OCI-LY7 (cell line): ENCODE results near the gene NCKAP5. TPM values are rescaled to one million over a fixed set of nuclear protein-coding genes. Genes with fewer than 3 reads are reported as not detected.

Experiments used
- BruUV-seq: library from RNA; stranded (reverse); fragments of 400-500 nt; replicated peaks from 2 replicates; lab custom pipeline; 2021; lab: Mats Ljungman, UMichigan
- CTCF ChIA-PET: fragments of 300-600 bp; sonication (Branson Sonifier 250); formaldehyde crosslinking; loops from one replicate; lab custom pipeline; 2022; ENCODE audit warnings: antibody characterized with exemption; ENCODE audit not compliant: unreplicated experiment; lab: Charles Lee
- POLR2A ChIA-PET: fragments of 300-600 bp; sonication (Branson Sonifier 250); formaldehyde crosslinking; loops from one replicate; lab custom pipeline; 2022; ENCODE audit warnings: antibody characterized with exemption; lab: Charles Lee
- DNase-seq: peaks from one replicate; pipeline ENCODE4 v3.0.0-alpha.2; 2015; ENCODE audit warnings: low spot score
- H2AFZ ChIP-seq: fragments of 200-600 bp; sonication (generic), shearing (Covaris generic); 2 replicates; pipeline ENCODE4 v1.6.1; 2014; ENCODE audit warnings: mild to moderate bottlenecking, antibody characterized with exemption, low read length, moderate library complexity
- H3K27ac ChIP-seq: fragments of 200-600 bp; sonication (generic); 2 replicates; pipeline ENCODE4 v1.5.1; 2014; ENCODE audit warnings: mixed run types, low read depth, mild to moderate bottlenecking, moderate library complexity, low read length, inconsistent platforms; ENCODE audit not compliant: poor library complexity, severe bottlenecking
- H3K36me3 ChIP-seq: fragments of 200-600 bp; sonication (generic); 2 replicates; pipeline ENCODE4 v1.6.1; 2014; ENCODE audit warnings: mild to moderate bottlenecking, antibody characterized with exemption, low read length, moderate library complexity, mixed read lengths; ENCODE audit not compliant: insufficient read depth
- H3K4me1 ChIP-seq: fragments of 200-600 bp; sonication (generic); 2 replicates; pipeline ENCODE4 v1.5.1; 2014; ENCODE audit warnings: mild to moderate bottlenecking, low read length; ENCODE audit not compliant: insufficient read depth, poor library complexity, severe bottlenecking
- H3K4me2 ChIP-seq: fragments of 200-600 bp; sonication (generic); 2 replicates; pipeline ENCODE4 v1.6.1; 2014; ENCODE audit warnings: mild to moderate bottlenecking, low read length
- H3K4me3 ChIP-seq: fragments of 200-600 bp; sonication (generic); 2 replicates; pipeline ENCODE4 v1.5.1; 2014; ENCODE audit warnings: mild to moderate bottlenecking, low read depth, low read length; ENCODE audit not compliant: poor library complexity, severe bottlenecking
- H3K79me2 ChIP-seq: fragments of 200-600 bp; sonication (generic); 2 replicates; pipeline ENCODE4 v1.6.1; 2016; ENCODE audit warnings: low read depth, mild to moderate bottlenecking, low read length, moderate library complexity, mixed read lengths; ENCODE audit not compliant: insufficient read depth
- H3K9me2 ChIP-seq: fragments of 200-600 bp; sonication (generic); 2 replicates; pipeline ENCODE4 v1.6.1; 2016; ENCODE audit warnings: mild to moderate bottlenecking, low read length, mixed read lengths; ENCODE audit not compliant: insufficient read depth
- H3K9me3 ChIP-seq: fragments of 200-600 bp; sonication (generic); 2 replicates; pipeline ENCODE4 v1.6.1; 2014; ENCODE audit warnings: mild to moderate bottlenecking, mixed run types, low read length, mixed read lengths
- H4K20me1 ChIP-seq: fragments of 200-600 bp; sonication (generic); 2 replicates; pipeline ENCODE4 v1.6.1; 2014; ENCODE audit warnings: mild to moderate bottlenecking, antibody characterized with exemption, low read length, moderate library complexity, mixed read lengths; ENCODE audit not compliant: insufficient read depth
- CTCF ChIP-seq: fragments of 200-600 bp; sonication (generic); conservative IDR thresholded peaks from 2 replicates; pipeline ENCODE4 v1.5.1; 2014; ENCODE audit warnings: mild to moderate bottlenecking, antibody characterized with exemption, low read length, moderate library complexity, mixed read lengths
- EZH2phosphoT487 ChIP-seq: fragments of 200-600 bp; sonication (generic); IDR thresholded peaks from 2 replicates; pipeline ENCODE4 v1.6.1; 2018; ENCODE audit warnings: low read depth, borderline replicate concordance, mild to moderate bottlenecking, mixed run types, antibody characterized with exemption, low read length, moderate library complexity, mixed read lengths
- intact Hi-C: fragments of 100-400 bp; cut with micrococcal nuclease; formaldehyde crosslinking; loops from one replicate; pipeline ENCODE4 v1.10.0; 2022; ENCODE audit not compliant: unreplicated experiment
- total RNA-seq, 2 experiments: library from RNA; depleted of rRNA in 1 of 2; stranded (reverse); fragments of >200 nt in 1 of 2; shearing (Covaris generic) in 1 of 2; gene quantifications; 2 replicates each; pipeline ENCODE4 v1.2.3, GENCODE V29; 2014 to 2022

Gene NCKAP5
- total RNA-seq, 2 experiments from 2014 or later: not detected

DNA sequence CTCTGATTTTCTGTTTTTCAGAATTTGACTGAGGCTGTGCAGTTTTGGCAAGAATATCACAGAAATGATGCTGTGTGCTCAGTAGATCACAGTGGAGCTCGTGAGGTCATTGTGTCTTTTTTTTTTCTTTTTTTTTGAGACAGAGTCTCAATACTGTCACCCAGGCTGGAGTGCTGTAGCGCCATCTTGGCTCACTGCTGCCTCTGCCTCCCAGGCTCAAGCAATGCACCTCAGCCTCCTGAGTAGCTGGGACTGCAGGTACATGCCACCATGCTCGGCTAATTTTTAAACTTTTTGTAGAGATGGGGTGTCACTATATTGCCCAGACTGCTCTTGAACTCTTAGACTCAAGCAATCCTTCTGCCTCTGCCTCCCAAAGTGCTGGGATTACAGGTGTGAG lies 203.6 kb downstream of the NCKAP5 start:
- BruUV-seq: no TSS peak
- Histone ChIP-seq H2AFZ (no peak overlapping the region), H4K20me1 (no peaks in the 10 kb centered on the region), H3K9me2 (no peaks in the 10 kb centered on the region), H3K79me2 (no peaks in the 10 kb centered on the region), H3K4me1 (no peaks in the 10 kb centered on the region), H3K9me3 (no peaks in the 10 kb centered on the region), H3K4me2 (no peak overlapping the region), H3K36me3 (no peaks in the 10 kb centered on the region), H3K27ac (no peak overlapping the region), H3K4me3 (no peak overlapping the region)
- no peak for DNase-seq
- POLR2A ChIA-PET: no interaction called here
- CTCF ChIA-PET: no interaction called here
- TF ChIP-seq EZH2phosphoT487 (no peak), CTCF (no peak)
- intact Hi-C loops: no loop called here

GRCh38 chr2:133363884-133364283 lies 204.4 kb downstream of the NCKAP5 start:
- H4K20me1 ChIP-seq: no peaks in the 10 kb centered on the region
- H3K27ac ChIP-seq: no peak overlapping the region
- BruUV-seq: no TSS peak
- no peaks in the 10 kb centered on the region for H3K79me2 ChIP-seq
- no peaks in the 10 kb centered on the region for H3K36me3 ChIP-seq
- no peaks in the 10 kb centered on the region for H3K9me2 ChIP-seq
- TF ChIP-seq EZH2phosphoT487: no peak
- TF ChIP-seq CTCF: no peak
- no peak for DNase-seq
- POLR2A ChIA-PET: interaction anchor here (0.9 kb wide), 1 partner anchor 306 kb away, joined by 3 read pairs; no protein-coding TSS in a partner anchor
- H3K9me3 ChIP-seq: no peaks in the 10 kb centered on the region
- H3K4me3 ChIP-seq: no peak overlapping the region
- H3K4me1 ChIP-seq: no peaks in the 10 kb centered on the region
- CTCF ChIA-PET: no interaction called here
- intact Hi-C loops: no loop called here
- no peak overlapping the region for H3K4me2 ChIP-seq
- no peak overlapping the region for H2AFZ ChIP-seq

- no TSS peak for BruUV-seq
- H3K4me1 ChIP-seq: no peaks in the 10 kb centered on the region
- no peak overlapping the region for H3K4me2 ChIP-seq
- no peak overlapping the region for H3K4me3 ChIP-seq
- DNase-seq: no peak
- H3K9me2 ChIP-seq: no peaks in the 10 kb centered on the region
- no peaks in the 10 kb centered on the region for H3K79me2 ChIP-seq
- no peak overlapping the region for H2AFZ ChIP-seq
- CTCF ChIA-PET: no interaction called here
- H4K20me1 ChIP-seq: no peaks in the 10 kb centered on the region
- H3K27ac ChIP-seq: no peak overlapping the region
- intact Hi-C loops: no loop called here
- H3K9me3 ChIP-seq: no peaks in the 10 kb centered on the region
- TF ChIP-seq EZH2phosphoT487 (no peak), CTCF (no peak)
- POLR2A ChIA-PET: no interaction called here
- no peaks in the 10 kb centered on the region for H3K36me3 ChIP-seq
These were observed 206.2 kb downstream of the NCKAP5 start for GRCh38 chr2:133362061-133362476.
